HEK293 (cell line): ENCODE measurements around the gene MSRB2.
A peak's percentile ranks its signal among the peaks of the same experiment; 100 is the strongest.
"Not testable (repeated sequence)": the region's sequence is repeated elsewhere in the genome, so short reads cannot be mapped to it uniquely, and the experiment has no call there.

Source experiments
- CTCF ChIA-PET: fragments of 350-600 bp; formaldehyde crosslinking; extraction: SDS; loops from one replicate; lab custom pipeline; 2021; ENCODE audit warnings: antibody characterized with exemption; lab: Yijun Ruan, JAX
- POLR2A ChIA-PET: fragments of 300-600 bp; formaldehyde crosslinking; extraction: SDS; loops from one replicate; lab custom pipeline; 2020; ENCODE audit warnings: antibody characterized with exemption, inconsistent platforms; lab: Yijun Ruan, JAX
- H3K27ac ChIP-seq: fragments of 200-500 bp; sonication (Bioruptor generic); 2 replicates; pipeline ENCODE4 v1.5.1; 2014; ENCODE audit warnings: low read depth, low read length, control low read depth, inconsistent platforms; ENCODE audit errors: extremely low read depth
- H3K36me3 ChIP-seq, 2 experiments: fragments of 200-500 bp in 1 of 2; sonication (Bioruptor generic) in 1 of 2; 1 replicate in 1 of 2; 2 replicates in 1 of 2; pipeline ENCODE4 v1.5.1; 2014 to 2017; ENCODE audit warnings: inconsistent platforms in 2 of 2, low read length in 2 of 2; ENCODE audit not compliant: control insufficient read depth in 2 of 2, insufficient read depth in 1 of 2
- H3K4me1 ChIP-seq: fragments of 200-500 bp; sonication (Bioruptor generic); 2 replicates; pipeline ENCODE4 v1.5.1; 2014; ENCODE audit warnings: mild to moderate bottlenecking, low read length, inconsistent platforms; ENCODE audit not compliant: control insufficient read depth, insufficient read depth
- H3K4me3 ChIP-seq: 2 replicates; pipeline ENCODE4 v1.5.1; 2011; ENCODE audit warnings: low read depth, mild to moderate bottlenecking, control low read depth, low read length, moderate library complexity
- H3K9me3 ChIP-seq: fragments of 200-500 bp; sonication (Bioruptor generic); 2 replicates; pipeline ENCODE4 v1.5.1; 2014; ENCODE audit warnings: low read depth, low read length, inconsistent platforms; ENCODE audit not compliant: control insufficient read depth, insufficient read depth
- HOXD13 ChIP-seq: sonication (generic); formaldehyde crosslinking; IDR thresholded peaks from 2 replicates; pipeline ENCODE4 v1.8.0; 2022; ENCODE audit warnings: missing genetic modification reagents, borderline replicate concordance
- KLF16 ChIP-seq: fragments of 450-650 bp; formaldehyde crosslinking; IDR thresholded peaks from 2 replicates; pipeline ENCODE4 v1.5.1; 2017; ENCODE audit warnings: missing biosample characterization, missing genetic modification characterization
- OSR2 ChIP-seq: fragments of 450-650 bp; formaldehyde crosslinking; IDR thresholded peaks from 2 replicates; pipeline ENCODE4 v1.5.1; 2016; ENCODE audit warnings: missing biosample characterization, missing genetic modification characterization
- PRDM10 ChIP-seq: fragments of 450-650 bp; formaldehyde crosslinking; IDR thresholded peaks from 2 replicates; pipeline ENCODE4 v1.5.1; 2016; ENCODE audit warnings: missing biosample characterization, missing genetic modification characterization
- SETDB1 ChIP-seq: IDR thresholded peaks from one replicate; pipeline ENCODE4 v1.6.1; 2017; ENCODE audit warnings: mild to moderate bottlenecking, low read length, moderate library complexity, mixed read lengths; ENCODE audit not compliant: insufficient read length
- ZNF221 ChIP-seq: fragments of 450-650 bp; formaldehyde crosslinking; IDR thresholded peaks from 2 replicates; pipeline ENCODE4 v1.5.1; 2017; ENCODE audit warnings: missing biosample characterization, missing genetic modification characterization, borderline replicate concordance
- ZNF23 ChIP-seq: fragments of 450-650 bp; formaldehyde crosslinking; IDR thresholded peaks from 2 replicates; pipeline ENCODE4 v1.5.1; 2016; ENCODE audit warnings: missing biosample characterization, missing genetic modification characterization, borderline replicate concordance
- ZNF24 ChIP-seq: fragments of 450-650 bp; formaldehyde crosslinking; IDR thresholded peaks from 2 replicates; pipeline ENCODE4 v1.5.1; 2016; ENCODE audit warnings: missing biosample characterization, missing genetic modification characterization
- ZNF26 ChIP-seq: fragments of 450-650 bp; formaldehyde crosslinking; IDR thresholded peaks from 2 replicates; pipeline ENCODE4 v1.5.1; 2016; ENCODE audit warnings: missing biosample characterization, missing genetic modification characterization
- ZNF350 ChIP-seq: fragments of 450-650 bp; formaldehyde crosslinking; IDR thresholded peaks from 2 replicates; pipeline ENCODE4 v1.5.0; 2017; ENCODE audit warnings: missing biosample characterization, mild to moderate bottlenecking, missing genetic modification characterization
- ZNF394 ChIP-seq: fragments of 450-650 bp; formaldehyde crosslinking; IDR thresholded peaks from 2 replicates; pipeline ENCODE4 v1.5.1; 2016; ENCODE audit warnings: missing biosample characterization, missing genetic modification characterization, mild to moderate bottlenecking, moderate library complexity, borderline replicate concordance
- ZNF404 ChIP-seq: fragments of 450-650 bp; formaldehyde crosslinking; IDR thresholded peaks from 2 replicates; pipeline ENCODE4 v1.5.1; 2017; ENCODE audit warnings: missing biosample characterization, missing genetic modification characterization
- ZNF645 ChIP-seq: fragments of 450-650 bp; formaldehyde crosslinking; IDR thresholded peaks from 2 replicates; pipeline ENCODE4; 2016; ENCODE audit warnings: missing biosample characterization, missing genetic modification characterization
- ZNF692 ChIP-seq: fragments of 450-650 bp; formaldehyde crosslinking; IDR thresholded peaks from 2 replicates; pipeline ENCODE4 v1.5.1; 2016; ENCODE audit warnings: missing biosample characterization, missing genetic modification characterization
- ZNF777 ChIP-seq: fragments of 450-650 bp; formaldehyde crosslinking; IDR thresholded peaks from 2 replicates; pipeline ENCODE4 v1.5.1; 2017; ENCODE audit warnings: missing biosample characterization, missing genetic modification characterization, borderline replicate concordance
- ZNF791 ChIP-seq: fragments of 450-650 bp; formaldehyde crosslinking; IDR thresholded peaks from 2 replicates; pipeline ENCODE4 v1.5.1; 2016; ENCODE audit warnings: missing biosample characterization, missing genetic modification characterization
- ZSCAN23 ChIP-seq: fragments of 450-650 bp; formaldehyde crosslinking; IDR thresholded peaks from 2 replicates; pipeline ENCODE4 v1.5.1; 2016; ENCODE audit warnings: missing biosample characterization, missing genetic modification characterization

Gene MSRB2

GRCh38 chr10:23069019-23069815 lies 26.2 kb upstream of the MSRB2 start:
- Histone ChIP-seq H3K4me3 (no peak overlapping the region), H3K4me1 (no peaks in the 10 kb centered on the region), H3K36me3 (no peaks in the 10 kb centered on the region), H3K9me3 (no peaks in the 10 kb centered on the region), H3K27ac (no peak overlapping the region)
- ChIA-PET POLR2A (no interaction called here), CTCF (interaction anchor here (0.5 to 1.8 kb wide), 9 partner anchors 9 to 1888 kb away, joined by 3 to 15 read pairs (median 4); no protein-coding TSS in a partner anchor)
- TF ChIP-seq ZNF26 (tag by site-specific recombination) (no peak), ZNF404 (tag by site-specific recombination) (no peak), ZNF394 (tag by site-specific recombination) (no peak), HOXD13 (no peak), ZNF350 (tag by site-specific recombination) (no peak)

GRCh38 chr10:23070092-23070912 lies 25.1 kb upstream of the MSRB2 start:
- POLR2A ChIA-PET, H3K27ac ChIP-seq, H3K9me3 ChIP-seq, H3K4me3 ChIP-seq, H3K4me1 ChIP-seq: not testable (repeated sequence)
- TF ChIP-seq PRDM10 (tag by site-specific recombination) (peak; percentile 48; the same call in 1 of the 2 replicates), OSR2 (tag by site-specific recombination) (0 out of 2 replicates have a peak, but pooled peaks have one; percentile 26)
- TF ChIP-seq, all 188 proteins: peak for 2; not testable (repeated sequence) for 186
- CTCF ChIA-PET, H3K36me3 ChIP-seq: not testable (repeated sequence)

- POLR2A ChIA-PET, result no interaction called here
- CTCF ChIA-PET, result no interaction called here
- H3K36me3 ChIP-seq, result no peaks in the 10 kb centered on the region
- H3K27ac ChIP-seq, result no peak overlapping the region
- no peak overlapping the region for H3K4me3 ChIP-seq
- no peaks in the 10 kb centered on the region for H3K9me3 ChIP-seq
- no peaks in the 10 kb centered on the region for H3K4me1 ChIP-seq
- no peak for TF ChIP-seq ZSCAN23 (tag by site-specific recombination)
- no peak for TF ChIP-seq ZNF777 (tag by site-specific recombination)
- TF ChIP-seq ZNF24 (tag by site-specific recombination), result no peak
- no peak for TF ChIP-seq KLF16 (tag by site-specific recombination)
- no peak for TF ChIP-seq ZNF791 (tag by site-specific recombination)
- TF ChIP-seq SETDB1, result no peak
- no peak for TF ChIP-seq ZNF221 (tag by site-specific recombination)
- no peak for TF ChIP-seq ZNF692 (tag by site-specific recombination)
- TF ChIP-seq ZNF23, result no peak
- no peak for TF ChIP-seq ZNF645 (tag by site-specific recombination)
Observed at GRCh38 chr10:23070913-23071218, 24.5 kb upstream of the MSRB2 start.
